HepG2 (cell line): Measurements from ENCODE around the gene DDX39B. TPM values are rescaled to one million over a fixed set of nuclear protein-coding genes. Genes with fewer than 3 reads are reported as not detected.
A peak's percentile ranks its signal among the peaks of the same experiment; 100 is the strongest.

Experiments used
- DRAP1 ChIP-seq: IDR thresholded peaks from 2 replicates; pipeline ENCODE4 v1.6.1; 2016; ENCODE audit warnings: missing genetic modification reagents, missing compliant biosample characterization
- FOXP1 ChIP-seq, 2 experiments: fragments of 450-650 bp in 1 of 2; IDR thresholded peaks; 2 replicates each; pipeline ENCODE4 v1.6.1; 2017 to 2018; ENCODE audit warnings: antibody characterized with exemption in 1 of 2
- GATAD1 ChIP-seq: IDR thresholded peaks from 2 replicates; pipeline ENCODE4 v1.6.1; 2016; ENCODE audit warnings: missing genetic modification reagents, missing compliant biosample characterization
- HDAC2 ChIP-seq: sonication (generic); formaldehyde crosslinking; IDR thresholded peaks from 2 replicates; pipeline ENCODE4 v1.4.0; 2020; ENCODE audit warnings: missing genetic modification reagents
- HNF1B ChIP-seq: sonication (generic); formaldehyde crosslinking; IDR thresholded peaks from 2 replicates; pipeline ENCODE4 v1.5.1; 2020; ENCODE audit warnings: mild to moderate bottlenecking, moderate library complexity, missing genetic modification reagents
- KDM3A ChIP-seq: IDR thresholded peaks from 2 replicates; pipeline ENCODE4 v1.6.1; 2018; ENCODE audit warnings: low read depth, missing compliant biosample characterization
- KLF16 ChIP-seq, 2 experiments: sonication (generic) in 1 of 2; formaldehyde crosslinking in 1 of 2; IDR thresholded peaks; 2 replicates each; pipeline versions ENCODE4 v1.6.1 to v1.8.0; 2016 to 2023; ENCODE audit warnings: missing genetic modification reagents in 2 of 2, missing compliant biosample characterization in 1 of 2
- MAFK ChIP-seq, 2 experiments: IDR thresholded peaks in 1 of 2; conservative IDR thresholded peaks in 1 of 2; 2 replicates each; pipeline ENCODE4 v1.6.1; 2011; ENCODE audit warnings: improper control_type of control experiment in 2 of 2, low read length in 2 of 2
- POLR2A ChIP-seq, 2 experiments: IDR thresholded peaks; 2 replicates each; pipeline ENCODE4 v1.6.1; 2011; ENCODE audit warnings: low read depth in 2 of 2, low read length in 2 of 2, mild to moderate bottlenecking in 1 of 2, moderate library complexity in 1 of 2; ENCODE audit not compliant: insufficient read depth in 1 of 2
- PTBP1 ChIP-seq: fragments of 200-400 bp; formaldehyde crosslinking; IDR thresholded peaks from 2 replicates; pipeline ENCODE4 v1.6.1; 2018; ENCODE audit warnings: low read length, low read depth; ENCODE audit not compliant: poor library complexity, severe bottlenecking
- RAD21 ChIP-seq: fragments of 450-650 bp; formaldehyde crosslinking; IDR thresholded peaks from 2 replicates; pipeline ENCODE4 v1.5.0; 2020; ENCODE audit warnings: mild to moderate bottlenecking
- RXRA ChIP-seq: sonication (generic); formaldehyde crosslinking; IDR thresholded peaks from 2 replicates; pipeline ENCODE4 v1.5.1; 2020; ENCODE audit warnings: missing genetic modification reagents
- SIN3A ChIP-seq: IDR thresholded peaks from 2 replicates; pipeline ENCODE4 v1.6.1; 2011; ENCODE audit warnings: low read depth, mild to moderate bottlenecking, control low read depth, low read length, borderline replicate concordance
- SOX5 ChIP-seq: IDR thresholded peaks from 2 replicates; pipeline ENCODE4 v1.6.1; 2016; ENCODE audit warnings: borderline replicate concordance
- STAG1 ChIP-seq: sonication (generic); formaldehyde crosslinking; IDR thresholded peaks from 2 replicates; pipeline ENCODE4 v1.4.0; 2020; ENCODE audit warnings: missing genetic modification reagents
- TARDBP ChIP-seq: sonication (generic); formaldehyde crosslinking; IDR thresholded peaks from 2 replicates; pipeline ENCODE4 v1.8.0; 2022; ENCODE audit warnings: mild to moderate bottlenecking, missing genetic modification reagents
- TEAD3 ChIP-seq: optimal IDR thresholded peaks from 2 replicates; pipeline ENCODE3; 2016; ENCODE audit warnings: borderline replicate concordance
- THYN1 ChIP-seq: sonication (generic); formaldehyde crosslinking; IDR thresholded peaks from 2 replicates; pipeline ENCODE4 v1.8.1; 2023; ENCODE audit warnings: low read depth, mild to moderate bottlenecking, moderate library complexity, missing genetic modification reagents, borderline replicate concordance
- YEATS2 ChIP-seq: sonication (generic); formaldehyde crosslinking; IDR thresholded peaks from 2 replicates; pipeline ENCODE4 v1.4.0; 2020; ENCODE audit warnings: missing genetic modification reagents, borderline replicate concordance
- ZBTB4 ChIP-seq: sonication (generic); formaldehyde crosslinking; IDR thresholded peaks from 2 replicates; pipeline ENCODE4 v1.4.0; 2020; ENCODE audit warnings: missing genetic modification reagents, mild to moderate bottlenecking, borderline replicate concordance
- ZNF205 ChIP-seq: IDR thresholded peaks from 2 replicates; pipeline ENCODE4 v1.6.1; 2018; ENCODE audit warnings: missing biosample characterization, missing genetic modification reagents
- ZNF234 ChIP-seq: sonication (generic); formaldehyde crosslinking; conservative IDR thresholded peaks from 2 replicates; pipeline ENCODE4 v1.5.1; 2020; ENCODE audit warnings: mild to moderate bottlenecking, missing genetic modification reagents
- ZNF326 ChIP-seq: sonication (generic); formaldehyde crosslinking; IDR thresholded peaks from 2 replicates; pipeline ENCODE4 v1.4.0; 2020; ENCODE audit warnings: missing genetic modification reagents, borderline replicate concordance
- ZNF614 ChIP-seq: IDR thresholded peaks from 2 replicates; pipeline ENCODE4 v1.6.1; 2018; ENCODE audit warnings: missing biosample characterization, missing genetic modification reagents, inconsistent platforms, borderline replicate concordance
- ZNF703 ChIP-seq: sonication (generic); formaldehyde crosslinking; IDR thresholded peaks from 2 replicates; pipeline ENCODE4 v1.5.1; 2020; ENCODE audit warnings: missing genetic modification reagents, mild to moderate bottlenecking, moderate library complexity, borderline replicate concordance
- ZNF720 ChIP-seq: sonication (generic); formaldehyde crosslinking; IDR thresholded peaks from 2 replicates; pipeline ENCODE4 v1.4.0; 2020; ENCODE audit warnings: missing genetic modification reagents
- polyA plus RNA-seq, 8 experiments: library from polyadenylated mRNA; depleted of rRNA in 3 of 8; stranded (reverse) in 7 of 8; unstranded in 1 of 8; fragments of >200 nt; fragmentation: Illumina TruSeq in 4 of 8; extraction: Trizol in 4 of 8; gene quantifications; 2 replicates each; pipeline versions ENCODE4 v1.2.1 to v1.2.3, GENCODE V29; 2011 to 2016; ENCODE audit warnings: low read depth in 4 of 8, missing spikeins in 1 of 8, mixed read lengths in 1 of 8; ENCODE audit not compliant: insufficient read depth in 1 of 8
- total RNA-seq, 5 experiments: library from RNA; depleted of rRNA; stranded (reverse); fragments of >200 nt; fragmentation: Illumina TruSeq; extraction: Trizol; gene quantifications; 2 replicates each; pipeline ENCODE4 v1.2.3, GENCODE V29; 2016; ENCODE audit warnings: low read depth in 1 of 5

DDX39B gene
- total and polyA plus RNA-seq, 2 of the 13 experiments (the other 11 are each of a cell fraction or from before 2014, with no cell fraction given): 570 to 678 TPM

GRCh38 chr6:31546339-31546957, 4.6 kb upstream of the DDX39B start, which contains the start of gene ATP6V1G2 (continued):
- TF ChIP-seq STAG1 (CRISPR knock-in tag): peak; percentile 98
- TF ChIP-seq MAFK (conservative IDR thresholded peaks at IDR 0.05 in 1 of 2, IDR thresholded peaks at IDR 0.05 in 1 of 2; ENCODE audit: low read length in 2 of 2): 0 out of 4 replicates have a peak, but pooled peaks of 1 of the 2 experiments have one; percentile 20
- TF ChIP-seq ZNF614 (CRISPR knock-in tag): 0 out of 2 replicates have a peak, but pooled peaks have one; percentile 27
- TF ChIP-seq HNF1B (CRISPR knock-in tag): peak; percentile 91
- peak; percentile 98 for TF ChIP-seq RAD21
- peak; percentile 37; the same call in 1 of the 2 replicates for TF ChIP-seq SOX5 (CRISPR knock-in tag)
- TF ChIP-seq KLF16 (CRISPR knock-in tag; IDR thresholded peaks at IDR 0.05): peak in 1 of 2 experiments; percentile 30; a peak in 1 of 4 replicates
- TF ChIP-seq ZBTB4: peak; percentile 46; the same call in 1 of the 2 replicates
- peak; percentile 22; the same call in 1 of the 2 replicates for TF ChIP-seq RXRA
- TF ChIP-seq YEATS2 (CRISPR knock-in tag): peak; percentile 38; the same call in 1 of the 2 replicates
- TF ChIP-seq GATAD1 (CRISPR knock-in tag): peak; percentile 86
- TF ChIP-seq TEAD3 (CRISPR knock-in tag): peak; percentile 71
- peak; percentile 49; the same call in 1 of the 2 replicates for TF ChIP-seq DRAP1 (CRISPR knock-in tag)
- TF ChIP-seq ZNF234 (CRISPR knock-in tag): 0 out of 2 replicates have a peak, but pooled peaks have one; percentile 46
- no peak for TF ChIP-seq PTBP1
- peak; percentile 47; the same call in 1 of the 2 replicates for TF ChIP-seq SIN3A
- 0 out of 2 replicates have a peak, but pooled peaks have one; percentile 32 for TF ChIP-seq ZNF205 (CRISPR knock-in tag)
- peak; percentile 84; the same call in 1 of the 2 replicates for TF ChIP-seq KDM3A (CRISPR knock-in tag)
- TF ChIP-seq POLR2A (IDR thresholded peaks at IDR 0.05; ENCODE audit: insufficient read depth in 1 of 2, low read depth in 2 of 2, low read length in 2 of 2): 0 out of 4 replicates have a peak, but pooled peaks of 1 of the 2 experiments have one; percentile 24
- no peak for TF ChIP-seq FOXP1 (IDR thresholded peaks at IDR 0.05)
- TF ChIP-seq FOXP1 (CRISPR knock-in tag; IDR thresholded peaks at IDR 0.05): no peak
- no peak for TF ChIP-seq ZNF326 (CRISPR knock-in tag)
- peak; percentile 33; the same call in 1 of the 2 replicates for TF ChIP-seq TARDBP
- no peak for TF ChIP-seq THYN1 (CRISPR knock-in tag)
- TF ChIP-seq HDAC2 (CRISPR knock-in tag): peak; percentile 72
- TF ChIP-seq ZNF720: no peak
- TF ChIP-seq ZNF703: no peak
